ENCODE results near the gene COPS6. TPM values are rescaled to one million over a fixed set of nuclear protein-coding genes. Genes with fewer than 3 reads are reported as not detected.

The COPS6 gene
- total RNA-seq, 4 donors from 2014 or later = 35.8 to 60.7 (median 47.7) TPM

GRCh38 chr7:100102950-100103840, 14.4 kb downstream of the COPS6 start:
- Histone ChIP-seq H3K27ac (no peak overlapping the region), H3K4me3 (no peak overlapping the region), H3K4me1 (peaks cover 24% of the 10 kb centered on the region), H3K9me3 (no peaks in the 10 kb centered on the region), H3K27me3 (no peaks in the 10 kb centered on the region), H3K36me3 (peaks cover 60% of the 10 kb centered on the region)
- TF ChIP-seq POLR2A (IDR thresholded peaks at IDR 0.05) (no peak), POLR2AphosphoS5 (IDR thresholded peaks at IDR 0.05) (no peak), EP300 (IDR thresholded peaks at IDR 0.05) (no peak)
- TF ChIP-seq, protein P1, sequence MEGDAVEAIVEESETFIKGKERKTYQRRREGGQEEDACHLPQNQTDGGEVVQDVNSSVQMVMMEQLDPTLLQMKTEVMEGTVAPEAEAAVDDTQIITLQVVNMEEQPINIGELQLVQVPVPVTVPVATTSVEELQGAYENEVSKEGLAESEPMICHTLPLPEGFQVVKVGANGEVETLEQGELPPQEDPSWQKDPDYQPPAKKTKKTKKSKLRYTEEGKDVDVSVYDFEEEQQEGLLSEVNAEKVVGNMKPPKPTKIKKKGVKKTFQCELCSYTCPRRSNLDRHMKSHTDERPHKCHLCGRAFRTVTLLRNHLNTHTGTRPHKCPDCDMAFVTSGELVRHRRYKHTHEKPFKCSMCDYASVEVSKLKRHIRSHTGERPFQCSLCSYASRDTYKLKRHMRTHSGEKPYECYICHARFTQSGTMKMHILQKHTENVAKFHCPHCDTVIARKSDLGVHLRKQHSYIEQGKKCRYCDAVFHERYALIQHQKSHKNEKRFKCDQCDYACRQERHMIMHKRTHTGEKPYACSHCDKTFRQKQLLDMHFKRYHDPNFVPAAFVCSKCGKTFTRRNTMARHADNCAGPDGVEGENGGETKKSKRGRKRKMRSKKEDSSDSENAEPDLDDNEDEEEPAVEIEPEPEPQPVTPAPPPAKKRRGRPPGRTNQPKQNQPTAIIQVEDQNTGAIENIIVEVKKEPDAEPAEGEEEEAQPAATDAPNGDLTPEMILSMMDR (IDR thresholded peaks at IDR 0.05) = no peak
- DNase-seq (ENCODE audit: low spot score in 2 of 2) = no peak
- 86% methylated on average over 17 of the region's 17 CpGs for WGBS

- 96% methylated on average over 4 of the region's 4 CpGs for WGBS
- no peak overlapping the region for H3K4me3 ChIP-seq
- H3K9me3 ChIP-seq = no peaks in the 10 kb centered on the region
- DNase-seq (ENCODE audit: low spot score in 2 of 2) = no peak
- TF ChIP-seq POLR2AphosphoS5 (IDR thresholded peaks at IDR 0.05) (no peak), EP300 (IDR thresholded peaks at IDR 0.05) (no peak), POLR2A (IDR thresholded peaks at IDR 0.05) (no peak)
- TF ChIP-seq, protein P1 (IDR thresholded peaks at IDR 0.05) = no peak
- no peak overlapping the region for H3K27ac ChIP-seq
- peaks cover 10% of the 10 kb centered on the region for H3K4me1 ChIP-seq
- peaks cover 71% of the 10 kb centered on the region for H3K36me3 ChIP-seq
- no peaks in the 10 kb centered on the region for H3K27me3 ChIP-seq
These were observed 16.8 kb downstream of the COPS6 start for GRCh38 chr7:100105534-100105933.

GRCh38 chr7:100106633-100107032, 17.9 kb downstream of the COPS6 start:
- H3K9me3 ChIP-seq = no peaks in the 10 kb centered on the region
- no peak overlapping the region for H3K4me3 ChIP-seq
- no peak overlapping the region for H3K27ac ChIP-seq
- peaks cover 10% of the 10 kb centered on the region for H3K4me1 ChIP-seq
- no peaks in the 10 kb centered on the region for H3K27me3 ChIP-seq
- H3K36me3 ChIP-seq = peaks cover 81% of the 10 kb centered on the region
- TF ChIP-seq POLR2AphosphoS5 (IDR thresholded peaks at IDR 0.05) (no peak), POLR2A (IDR thresholded peaks at IDR 0.05) (no peak), EP300 (IDR thresholded peaks at IDR 0.05) (no peak)
- TF ChIP-seq, protein P1 (IDR thresholded peaks at IDR 0.05) = no peak
- WGBS = 83% methylated on average over 15 of the region's 17 CpGs
- no peak for DNase-seq (ENCODE audit: low spot score in 2 of 2)

DNA sequence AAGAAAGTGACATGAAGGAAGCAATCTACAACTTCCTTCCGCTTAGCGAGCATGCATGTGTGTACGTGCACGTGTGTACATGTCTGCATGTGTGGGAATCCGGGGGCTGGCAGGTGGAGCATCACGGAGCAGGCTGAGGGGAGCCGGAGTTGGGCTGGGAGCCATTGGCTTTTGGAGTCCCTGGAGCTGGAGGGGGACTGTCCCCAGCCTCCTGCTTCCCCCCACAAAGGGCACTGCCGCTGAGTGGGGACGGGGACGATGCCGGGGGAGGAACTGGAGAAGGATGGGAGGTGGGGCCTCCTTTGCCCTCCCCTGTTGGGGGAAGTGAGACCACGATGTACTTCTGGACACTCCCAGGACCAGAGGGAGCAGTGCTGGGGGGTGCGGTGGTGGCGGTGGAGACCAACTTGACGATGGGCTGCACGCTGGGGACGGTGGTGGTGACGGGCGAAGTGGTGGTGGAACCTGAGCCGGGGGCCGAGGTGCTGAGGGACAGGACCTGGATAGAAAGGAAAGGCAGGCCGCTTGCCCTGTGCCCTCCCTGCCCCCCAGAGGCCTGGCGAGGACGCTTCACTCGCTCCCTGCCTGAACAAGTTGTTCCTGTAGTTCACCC, 18.5 kb downstream of the COPS6 start:
- 83% methylated on average over 25 of the region's 25 CpGs for WGBS
- Histone ChIP-seq H3K27ac (no peak overlapping the region), H3K27me3 (no peaks in the 10 kb centered on the region), H3K4me3 (no peak overlapping the region), H3K36me3 (peaks cover 87% of the 10 kb centered on the region), H3K9me3 (no peaks in the 10 kb centered on the region), H3K4me1 (peaks cover 6% of the 10 kb centered on the region)
- DNase-seq (ENCODE audit: low spot score in 2 of 2) = no peak
- TF ChIP-seq EP300 (IDR thresholded peaks at IDR 0.05) = no peak
- TF ChIP-seq, protein P1 (IDR thresholded peaks at IDR 0.05) = no peak
- no peak for TF ChIP-seq POLR2A (IDR thresholded peaks at IDR 0.05)
- no peak for TF ChIP-seq POLR2AphosphoS5 (IDR thresholded peaks at IDR 0.05)

- peaks cover 94% of the 10 kb centered on the region for H3K36me3 ChIP-seq
- DNase-seq (ENCODE audit: low spot score in 2 of 2) = no peak
- 80% methylated on average over 11 of the region's 11 CpGs for WGBS
- H3K27me3 ChIP-seq = no peaks in the 10 kb centered on the region
- no peak overlapping the region for H3K27ac ChIP-seq
- no peak overlapping the region for H3K4me3 ChIP-seq
- TF ChIP-seq EP300 (IDR thresholded peaks at IDR 0.05) (no peak), POLR2AphosphoS5 (IDR thresholded peaks at IDR 0.05) (no peak), POLR2A (IDR thresholded peaks at IDR 0.05) (no peak)
- TF ChIP-seq, protein P1 (IDR thresholded peaks at IDR 0.05) = no peak
- no peaks in the 10 kb centered on the region for H3K4me1 ChIP-seq
- H3K9me3 ChIP-seq = no peaks in the 10 kb centered on the region
These were observed 19.1 kb downstream of the COPS6 start for GRCh38 chr7:100107890-100108289.
